GM18873 (cell line): ENCODE data around the gene MTUS2.

Experiments
- ATAC-seq: cut with Tn5 transposase; IDR thresholded peaks from one replicate; pipeline ENCODE4 v1.9.1; 2021; ENCODE audit warnings: mild to moderate bottlenecking, moderate library complexity, moderate number of reproducible peaks; ENCODE audit not compliant: unreplicated experiment, low FRiP score

Gene MTUS2

DNA sequence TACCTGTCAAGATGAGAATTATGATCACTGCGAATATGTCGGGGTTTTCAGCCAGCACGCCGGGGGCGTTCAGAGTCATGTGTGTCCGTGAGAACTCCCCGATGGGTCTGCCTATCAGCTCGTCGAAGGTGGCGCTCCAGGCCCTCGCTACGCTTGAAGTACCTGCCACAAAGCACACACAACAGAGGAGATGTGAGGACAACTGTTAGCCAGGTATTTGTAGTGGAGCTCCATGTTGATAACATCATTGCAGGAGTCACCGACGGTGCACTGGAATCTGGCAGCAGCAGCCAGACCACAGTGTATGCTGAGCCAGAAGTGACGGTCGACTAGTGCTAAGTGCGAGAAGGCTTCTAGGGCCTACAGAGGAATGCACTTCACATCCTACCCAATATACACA lies 712.7 kb downstream of the MTUS2 start:
- no peak for ATAC-seq

DNA sequence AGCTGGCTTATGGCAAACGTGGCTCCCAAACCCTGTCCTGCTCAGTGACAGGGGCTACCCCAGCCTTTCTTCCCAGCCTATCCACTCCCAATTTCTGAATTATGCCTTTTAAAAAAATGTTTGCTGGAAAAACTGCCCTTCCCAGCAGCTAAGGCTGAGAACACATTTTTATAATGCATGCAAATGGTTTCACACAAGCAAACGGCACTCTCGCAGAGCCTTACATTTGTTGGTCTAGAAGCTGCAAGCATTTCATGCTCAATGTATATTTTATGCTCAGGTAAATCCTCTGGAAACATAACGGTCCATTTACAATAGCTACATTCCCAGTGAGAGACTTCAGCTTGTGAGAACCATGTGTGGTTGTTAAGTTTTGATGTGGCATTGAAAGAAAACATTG lies 713.9 kb downstream of the MTUS2 start:
- ATAC-seq, result no peak

DNA sequence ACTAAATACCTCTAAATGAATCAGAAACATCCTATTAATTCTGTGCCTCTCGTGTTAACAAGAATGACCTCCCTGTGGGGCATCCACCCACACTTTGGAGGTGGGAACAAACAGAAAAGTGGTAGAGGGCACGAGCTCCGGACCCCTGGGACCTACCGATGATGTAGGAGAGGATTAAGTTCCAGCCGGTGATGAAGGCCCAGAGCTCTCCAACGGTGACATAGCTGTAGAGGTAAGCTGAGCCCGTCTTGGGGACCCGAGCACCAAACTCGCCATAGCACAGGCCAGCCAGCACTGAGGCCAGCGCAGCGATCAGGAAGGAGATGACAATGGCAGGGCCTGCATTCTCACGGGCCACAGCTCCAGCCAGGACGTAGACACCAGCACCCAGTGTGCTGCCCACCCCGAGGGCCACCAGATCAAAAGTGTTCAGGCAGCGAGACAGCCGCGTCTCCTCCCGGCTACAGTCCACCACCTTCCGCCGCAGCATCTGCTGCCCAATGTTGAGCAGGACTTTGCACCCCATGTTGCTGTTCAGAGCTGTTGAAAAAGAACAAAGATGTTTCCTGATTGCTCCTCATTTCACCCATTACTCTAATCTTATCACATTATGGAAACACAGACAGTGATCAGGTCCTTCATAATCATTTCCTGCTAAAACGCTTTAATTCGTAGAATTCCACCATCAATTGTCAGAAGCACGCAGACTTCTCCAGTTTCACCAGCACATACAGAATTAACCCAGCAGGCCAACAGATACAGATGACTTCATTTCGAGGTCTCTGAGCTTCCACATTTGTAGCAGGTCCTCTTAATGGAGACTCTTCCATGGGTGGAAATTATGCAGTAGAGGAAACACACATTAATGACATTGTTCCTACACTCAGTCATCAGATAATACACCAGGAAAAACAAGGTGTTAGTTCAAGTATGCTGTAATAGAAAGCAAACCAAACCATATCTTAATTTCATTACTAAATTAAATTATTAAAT lies 715.8 kb downstream of the MTUS2 start:
- no peak for ATAC-seq

GRCh38 chr13:29536853-29537252 lies 716.7 kb downstream of the MTUS2 start:
- ATAC-seq, result no peak

DNA sequence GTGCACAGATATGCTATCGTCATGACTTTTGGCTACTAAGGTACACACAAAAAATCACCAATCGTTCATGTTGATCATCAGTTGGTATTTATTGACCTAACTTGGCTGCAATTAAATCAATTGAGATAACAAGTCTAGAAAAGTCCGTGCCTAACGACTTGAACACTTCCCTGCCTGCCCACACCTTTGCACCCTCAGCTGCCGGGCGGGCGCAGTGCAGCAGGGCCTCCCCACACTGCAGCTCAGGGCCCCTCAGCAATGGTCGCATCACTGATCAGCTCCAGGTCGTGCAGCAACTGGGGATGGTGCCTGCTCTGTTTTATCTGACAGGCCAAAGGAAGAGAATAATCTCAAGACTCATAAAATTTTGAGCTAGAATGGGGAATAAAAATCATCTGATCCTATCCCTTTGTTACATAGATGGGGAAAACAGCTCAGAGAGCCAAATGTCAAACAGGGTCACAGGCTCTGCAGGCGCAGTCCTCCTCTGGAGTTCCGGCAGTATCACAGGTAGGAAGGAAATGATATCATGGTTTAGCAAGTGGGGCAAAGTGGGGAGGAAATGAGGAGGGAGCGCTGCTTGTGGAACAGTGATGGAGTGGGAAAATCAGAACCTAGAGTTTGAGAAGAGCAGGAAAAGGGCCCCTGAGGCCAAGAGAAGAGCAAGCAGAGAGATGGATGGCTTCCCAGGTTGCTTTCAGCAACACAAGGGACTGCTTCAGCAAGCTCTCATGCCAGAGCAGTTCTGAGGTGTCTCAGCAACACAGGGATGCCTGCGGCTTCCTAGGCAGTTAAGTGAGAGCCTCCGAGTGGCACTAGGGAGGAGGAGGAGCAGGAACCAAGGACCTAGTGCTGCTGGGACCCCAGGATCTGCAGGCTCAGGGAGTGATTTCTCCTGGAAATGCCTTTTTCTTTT lies 717.9 kb downstream of the MTUS2 start:
- no peak for ATAC-seq

GRCh38 chr13:29538652-29539040 lies 718.5 kb downstream of the MTUS2 start:
- no peak for ATAC-seq

GRCh38 chr13:29539856-29540255 lies 719.7 kb downstream of the MTUS2 start:
- ATAC-seq, result no peak

DNA sequence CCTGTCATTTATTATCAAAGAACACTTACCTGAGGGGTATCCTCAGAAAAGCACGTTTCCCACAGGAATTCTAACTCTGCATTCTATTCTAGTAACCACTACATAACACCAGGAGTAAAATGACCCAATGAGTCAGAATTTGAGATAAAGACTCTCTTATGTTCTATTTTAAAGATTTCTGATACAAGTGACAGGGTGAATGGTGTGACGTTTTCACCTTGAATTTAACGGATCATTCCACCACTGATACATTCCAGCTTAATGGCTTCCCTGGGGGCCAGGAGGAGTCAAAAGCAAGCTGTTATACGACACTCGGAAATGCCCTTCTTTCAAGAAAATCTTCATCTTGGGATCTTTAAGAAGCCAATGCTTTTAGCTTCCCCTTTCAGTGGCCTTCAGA lies 720.2 kb downstream of the MTUS2 start:
- no peak for ATAC-seq

- no peak for ATAC-seq
These were observed 720.7 kb downstream of the MTUS2 start for GRCh38 chr13:29540799-29541198.

- ATAC-seq, result no peak
These were observed 721.3 kb downstream of the MTUS2 start for GRCh38 chr13:29541400-29541799.

GRCh38 chr13:29542381-29542780 lies 722.2 kb downstream of the MTUS2 start:
- no peak for ATAC-seq

DNA sequence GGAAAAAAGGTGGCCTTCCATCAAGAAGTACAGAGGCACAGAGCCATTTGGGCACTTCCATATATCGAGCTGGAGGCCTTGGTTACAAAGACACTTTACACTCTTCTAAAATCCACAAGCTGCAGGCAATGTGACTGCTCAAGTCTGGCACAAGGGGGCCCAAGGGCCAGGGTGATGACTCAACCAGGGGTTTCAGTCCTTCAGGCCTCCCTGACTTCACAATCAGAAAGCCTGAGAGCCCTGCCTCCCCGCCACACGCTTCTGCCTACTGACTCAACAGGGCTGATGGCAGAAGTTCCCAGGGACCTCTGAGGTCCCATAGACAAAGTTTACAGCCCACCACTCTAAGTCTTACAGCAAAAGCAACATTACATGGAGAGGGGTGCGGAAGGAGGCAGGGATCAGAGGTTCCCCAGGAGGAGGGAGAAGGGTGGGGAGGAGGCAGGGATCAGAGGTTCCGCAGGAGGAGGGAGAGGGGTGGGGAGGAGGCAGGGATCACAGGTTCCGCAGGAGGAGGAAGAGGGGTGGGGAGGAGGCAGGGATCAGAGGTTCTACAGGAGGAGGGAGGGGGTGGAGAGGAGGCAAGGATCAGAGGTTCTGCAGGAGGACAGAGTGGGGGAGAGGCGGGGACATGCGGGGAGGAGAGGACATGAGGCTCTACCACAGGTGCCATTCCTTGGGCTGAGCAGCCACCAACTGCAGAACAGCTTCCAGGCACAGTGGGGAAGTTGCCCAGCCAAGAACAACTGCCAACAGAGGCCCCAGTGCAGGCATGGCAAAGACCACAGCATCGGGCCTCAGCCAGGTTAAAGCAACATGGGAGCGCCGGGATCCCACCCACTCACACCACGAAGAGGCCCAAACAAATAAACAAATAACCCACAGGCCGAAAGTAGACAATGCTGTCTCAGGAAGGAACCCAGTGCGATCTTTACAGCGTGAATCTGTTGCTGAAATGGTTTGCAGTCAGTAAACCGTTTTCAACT lies 723.4 kb downstream of the MTUS2 start:
- peak; percentile 97 for ATAC-seq

GRCh38 chr13:29545988-29546387 lies 725.8 kb downstream of the MTUS2 start:
- no peak for ATAC-seq

- no peak for ATAC-seq
These were observed 726.5 kb downstream of the MTUS2 start for GRCh38 chr13:29546662-29547061.

DNA sequence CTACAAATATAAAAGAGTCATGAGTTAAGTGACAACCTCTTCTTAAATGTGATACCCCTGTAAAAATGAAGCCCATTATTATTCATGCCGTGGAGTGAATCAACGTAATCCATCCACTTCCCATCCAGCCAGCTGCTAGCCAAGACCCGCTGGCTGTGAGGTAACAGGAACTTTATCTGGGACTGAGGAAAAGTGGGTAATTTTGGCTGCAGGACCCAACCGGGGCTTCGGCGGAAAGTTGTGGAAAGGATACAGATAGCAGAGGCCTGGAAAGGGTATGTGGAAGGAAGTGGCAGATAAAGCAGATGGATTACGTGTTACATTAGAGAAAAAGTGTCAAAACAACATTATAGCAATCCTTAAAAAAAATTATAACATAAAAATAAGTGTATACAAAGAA lies 727.0 kb downstream of the MTUS2 start:
- no peak for ATAC-seq

DNA sequence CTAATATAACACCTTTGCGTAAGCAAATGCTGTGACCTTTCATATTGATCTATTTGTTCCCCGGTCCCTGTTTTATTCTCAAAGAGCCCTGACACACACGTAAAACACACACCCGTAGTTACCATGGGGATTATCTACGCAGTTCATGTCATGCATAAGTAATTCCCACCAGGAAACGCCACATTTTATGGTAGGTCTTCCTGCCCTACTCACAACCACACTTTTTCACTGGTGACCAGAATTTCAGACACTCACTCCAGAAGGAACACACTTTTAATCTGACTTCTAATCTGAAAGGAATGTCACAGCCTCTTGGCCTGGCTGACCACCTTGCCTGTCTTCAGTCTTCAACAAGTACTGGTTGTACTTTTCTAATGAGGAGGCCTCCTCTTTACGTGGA lies 728.6 kb downstream of the MTUS2 start:
- ATAC-seq, result no peak

GRCh38 chr13:29550430-29550988 lies 730.4 kb downstream of the MTUS2 start:
- no peak for ATAC-seq

GRCh38 chr13:29551214-29551613 lies 731.1 kb downstream of the MTUS2 start:
- ATAC-seq, result no peak
